ENCODE results near the gene NDUFC1.
"Not testable (repeated sequence)": the region's sequence is repeated elsewhere in the genome, so short reads cannot be mapped to it uniquely, and the experiment has no call there.

The NDUFC1 gene

GRCh38 chr4:139299536-139299935 lies 2.7 kb downstream of the NDUFC1 start:
- in situ Hi-C loops (cut with MboI; ENCODE audit: low sequenced_read_pairs), result no loop called here

DNA sequence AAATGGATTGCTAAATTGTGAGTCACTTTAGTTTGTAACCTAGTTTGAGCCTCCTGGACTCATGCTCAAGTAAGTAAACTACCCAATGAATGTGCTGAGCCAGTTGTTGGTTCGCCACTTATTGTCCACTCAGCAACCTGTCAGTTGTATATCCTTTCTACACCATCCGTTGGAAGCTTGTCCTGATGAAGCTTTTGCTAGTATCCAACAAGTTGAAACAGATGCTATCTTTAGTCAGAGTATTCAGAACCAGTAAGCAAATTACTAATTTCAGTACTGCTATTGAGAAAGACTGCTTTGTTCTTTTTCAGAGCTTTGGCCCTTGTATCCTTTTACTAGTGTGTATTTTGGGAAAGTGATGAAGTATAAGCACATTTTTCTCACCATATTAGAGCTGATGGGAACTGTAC lies 5.3 kb downstream of the NDUFC1 start:
- in situ Hi-C loops (cut with MboI; ENCODE audit: low sequenced_read_pairs), result no loop called here

DNA sequence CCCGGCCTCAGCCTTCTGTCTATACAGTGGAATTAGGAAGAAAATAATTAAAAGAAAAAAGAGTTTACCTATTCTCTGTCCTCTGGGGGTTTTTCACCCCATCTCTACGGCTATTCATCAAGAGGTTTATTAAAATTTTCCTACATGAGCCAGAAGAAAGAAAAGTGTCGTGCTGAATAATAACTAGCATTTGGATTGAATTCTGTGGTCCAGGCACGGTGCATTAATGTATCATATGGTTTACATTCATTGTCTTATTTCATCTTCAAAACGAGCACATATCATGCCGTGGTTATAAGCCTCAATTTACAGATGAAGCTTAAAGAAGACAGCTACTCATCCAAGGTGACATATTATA lies 6.4 kb downstream of the NDUFC1 start:
- in situ Hi-C loops (cut with MboI; ENCODE audit: low sequenced_read_pairs), result no loop called here

GRCh38 chr4:139295206-139295941 lies 6.9 kb downstream of the NDUFC1 start:
- in situ Hi-C loops (cut with MboI; ENCODE audit: low sequenced_read_pairs), result no loop called here

DNA sequence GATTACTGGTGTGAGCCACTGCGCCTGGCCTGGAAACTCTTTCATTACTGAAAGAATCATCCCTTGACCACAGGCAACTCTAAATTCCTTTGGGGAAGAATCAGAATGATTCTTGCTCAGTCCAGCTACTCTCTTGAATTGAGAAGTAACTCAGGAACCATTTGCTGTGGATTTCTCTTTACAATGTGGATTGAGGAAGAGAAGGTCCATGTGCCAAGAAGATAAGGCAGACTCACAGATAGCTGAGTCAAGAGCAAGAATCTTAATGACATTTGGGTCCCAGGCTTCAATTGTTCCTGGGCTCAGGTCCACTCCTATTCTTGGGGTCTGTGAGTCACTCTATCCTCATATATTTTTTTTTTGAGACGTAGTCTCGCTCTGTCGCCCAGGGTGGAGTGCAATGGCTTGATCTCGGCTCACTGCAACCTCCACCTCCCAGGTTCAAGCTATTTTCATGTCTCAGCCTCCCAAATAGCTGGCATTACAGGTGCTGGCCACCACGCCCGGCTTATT lies 16.0 kb downstream of the NDUFC1 start:
- in situ Hi-C loops (cut with MboI; ENCODE audit: low sequenced_read_pairs), result no loop called here

GRCh38 chr4:139282721-139283075 lies 19.6 kb downstream of the NDUFC1 start:
- in situ Hi-C loops (cut with MboI; ENCODE audit: low sequenced_read_pairs), result no loop called here

DNA sequence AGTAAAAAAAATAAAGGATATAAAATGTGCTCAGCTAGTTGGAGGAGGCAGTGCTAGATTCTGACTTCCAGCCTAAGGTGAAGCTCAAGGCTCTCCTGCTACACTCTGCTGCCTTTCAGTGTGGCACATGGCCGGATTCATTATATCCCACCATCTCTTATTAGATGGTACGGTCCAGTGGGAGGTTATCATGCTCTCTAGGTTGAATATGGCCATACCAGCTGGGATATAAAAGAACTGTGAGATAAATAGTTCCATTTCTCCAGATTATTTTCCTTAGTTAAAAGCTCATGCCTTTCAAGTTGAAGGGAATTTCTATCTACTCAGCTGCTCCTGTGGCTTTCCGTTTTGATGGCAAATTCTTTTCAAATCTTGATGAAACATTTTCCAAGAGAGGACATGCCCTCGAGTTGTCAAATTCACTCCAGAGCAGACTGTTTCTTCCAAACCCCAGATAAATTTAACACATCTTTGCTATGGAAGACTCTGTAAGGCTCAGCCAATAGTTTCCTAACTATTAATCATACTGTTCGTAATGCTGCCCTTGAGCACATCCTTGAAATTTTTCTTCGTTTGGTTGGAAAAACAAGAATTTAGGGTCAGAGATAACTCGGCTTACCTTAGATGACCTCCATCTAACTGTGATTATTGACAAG lies 20.1 kb downstream of the NDUFC1 start:
- in situ Hi-C loops (cut with MboI; ENCODE audit: low sequenced_read_pairs), result no loop called here

GRCh38 chr4:139279760-139280620 lies 22.3 kb downstream of the NDUFC1 start, which contains the start of gene MGARP:
MGARP (minus strand) TSS chr4:139280225; CDS start chr4:139280158, 67 bp downstream.
- in situ Hi-C loops (cut with MboI; ENCODE audit: low sequenced_read_pairs), result no loop called here

- in situ Hi-C loops (cut with MboI; ENCODE audit: low sequenced_read_pairs), result no loop called here
Observed at GRCh38 chr4:139278912-139279759, 23.1 kb downstream of the NDUFC1 start.

- in situ Hi-C loops (cut with MboI; ENCODE audit: low sequenced_read_pairs), result no loop called here
Observed at GRCh38 chr4:139278485-139278884, 23.8 kb downstream of the NDUFC1 start.

- in situ Hi-C loops (cut with MboI; ENCODE audit: low sequenced_read_pairs), result no loop called here
Observed at GRCh38 chr4:139275281-139275735, 27.0 kb downstream of the NDUFC1 start.

GRCh38 chr4:139274790-139275189 lies 27.5 kb downstream of the NDUFC1 start:
- in situ Hi-C loops (cut with MboI; ENCODE audit: low sequenced_read_pairs), result no loop called here

DNA sequence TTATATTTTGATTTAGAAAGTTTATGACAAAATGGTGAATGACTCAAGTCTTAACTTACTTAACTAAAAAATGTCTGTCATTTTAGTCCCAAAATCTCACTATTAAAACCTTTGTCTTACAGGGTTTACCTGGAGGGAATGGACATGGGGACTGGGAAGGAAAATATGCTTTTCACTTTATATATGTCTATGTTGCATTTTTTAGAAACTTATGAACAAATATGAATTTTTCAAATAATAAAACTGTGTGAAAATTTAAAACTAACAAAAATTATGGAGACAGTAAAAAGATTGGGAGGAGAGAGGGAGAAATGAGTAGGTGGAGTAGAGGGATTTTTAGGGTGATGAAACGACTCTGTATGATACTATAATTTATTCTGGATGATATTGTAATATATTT lies 28.4 kb downstream of the NDUFC1 start:
- in situ Hi-C loops (cut with MboI; ENCODE audit: low sequenced_read_pairs), result no loop called here

GRCh38 chr4:139267301-139267700 lies 35.0 kb downstream of the NDUFC1 start:
- in situ Hi-C loops (cut with MboI; ENCODE audit: low sequenced_read_pairs), result no loop called here

- in situ Hi-C loops (cut with MboI; ENCODE audit: low sequenced_read_pairs), result no loop called here
Observed at GRCh38 chr4:139266583-139267257, 35.6 kb downstream of the NDUFC1 start.

DNA sequence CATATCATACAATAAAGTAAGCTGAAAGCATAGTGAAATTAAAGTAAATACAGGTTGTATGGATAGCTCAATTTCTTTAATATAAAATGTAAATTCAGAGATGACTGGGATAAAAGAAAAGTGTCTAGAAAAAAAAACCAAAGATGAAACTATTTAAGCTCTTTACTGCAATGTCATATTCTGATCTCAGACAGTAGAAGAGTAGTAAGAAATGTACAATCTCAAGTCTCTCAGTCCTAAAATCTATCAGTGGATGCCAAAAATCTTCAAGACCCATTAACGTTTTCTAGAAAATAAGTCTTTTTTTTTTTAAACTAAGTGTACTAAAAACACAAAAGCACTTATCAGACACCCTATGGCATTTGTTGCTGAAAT lies 36.1 kb downstream of the NDUFC1 start:
- in situ Hi-C loops (cut with MboI; ENCODE audit: low sequenced_read_pairs), result no loop called here

DNA sequence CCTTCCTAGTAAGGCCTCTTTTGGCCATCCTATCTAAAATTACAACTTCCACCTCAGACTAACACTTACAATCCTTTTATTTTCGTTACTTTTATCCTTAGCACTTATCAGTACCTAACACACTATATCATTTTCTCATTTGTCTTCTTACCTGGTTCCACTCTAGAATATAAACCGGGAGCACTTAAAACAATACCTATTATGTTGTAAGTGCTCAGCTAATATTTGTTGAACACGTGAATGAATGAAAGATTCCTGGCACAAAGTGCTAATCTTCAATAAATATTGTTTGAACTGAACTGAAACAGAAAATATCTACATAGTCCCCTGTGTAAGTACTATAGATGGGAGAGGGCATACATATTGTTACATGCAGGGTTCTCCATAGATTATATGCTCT lies 36.6 kb downstream of the NDUFC1 start:
- in situ Hi-C loops (cut with MboI; ENCODE audit: low sequenced_read_pairs), result no loop called here

DNA sequence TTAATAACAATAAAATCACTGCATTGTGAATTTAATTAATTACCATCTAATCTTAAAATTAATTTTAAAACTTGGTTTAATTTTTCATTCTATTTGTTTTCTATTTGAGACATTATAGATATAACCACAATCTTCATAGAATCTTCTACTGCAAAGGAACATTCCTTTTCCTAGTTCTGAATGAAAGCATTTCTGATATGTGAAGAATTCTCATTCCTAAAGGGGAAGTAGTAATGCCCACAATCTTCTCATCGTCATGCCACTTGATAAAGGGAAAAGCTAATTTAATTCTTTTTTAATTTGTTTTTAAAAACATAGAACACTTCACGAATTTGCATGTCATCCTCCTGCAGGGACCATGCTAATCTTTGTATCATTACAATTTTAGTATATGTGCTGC lies 45.9 kb downstream of the NDUFC1 start:
- in situ Hi-C loops (cut with MboI; ENCODE audit: low sequenced_read_pairs), result no loop called here

- in situ Hi-C loops (cut with MboI; ENCODE audit: low sequenced_read_pairs), result not testable (repeated sequence)
Observed at GRCh38 chr4:139255581-139255980, 46.7 kb downstream of the NDUFC1 start.

GRCh38 chr4:139253713-139254112 lies 48.6 kb downstream of the NDUFC1 start:
- in situ Hi-C loops (cut with MboI; ENCODE audit: low sequenced_read_pairs), result no loop called here

Data from HL-60/S4 treated with phorbol 12-myristate 13-acetate at 8.2 ng/mL for 4 days and 3 days (cell line).